SU-DHL-6 (cell line): ENCODE measurements around the gene MLST8.

Experiments used
- H2AFZ ChIP-seq: fragments of 200-600 bp; sonication (generic); 2 replicates; pipeline ENCODE4 v1.6.1; 2014; ENCODE audit warnings: low read depth, mild to moderate bottlenecking, moderate library complexity, mixed read lengths, antibody characterized with exemption, low read length; ENCODE audit not compliant: severe bottlenecking
- H3F3A ChIP-seq: fragments of 200-600 bp; shearing (Covaris generic); 2 replicates; pipeline ENCODE4 v1.6.0; 2016; ENCODE audit warnings: antibody characterized with exemption, mild to moderate bottlenecking; ENCODE audit not compliant: insufficient read depth
- H3K27ac ChIP-seq: fragments of 200-600 bp; sonication (generic); 2 replicates; pipeline ENCODE4 v1.5.1; 2016; ENCODE audit warnings: low read depth, mild to moderate bottlenecking, low read length, moderate library complexity, mixed read lengths
- H3K27me3 ChIP-seq: fragments of 200-600 bp; sonication (generic), shearing (Covaris generic); 2 replicates; pipeline ENCODE4 v1.6.0; 2014; ENCODE audit warnings: mild to moderate bottlenecking, low read length
- H3K36me3 ChIP-seq: fragments of 200-600 bp; sonication (generic); 2 replicates; pipeline ENCODE4 v1.6.1; 2014; ENCODE audit warnings: mild to moderate bottlenecking, low read length, mixed read lengths
- H3K4me2 ChIP-seq: fragments of 300-600, 200-600 bp; shearing (Covaris generic), sonication (generic); 2 replicates; pipeline ENCODE4 v1.6.0; 2014; ENCODE audit warnings: low read length, low read depth, mild to moderate bottlenecking; ENCODE audit not compliant: poor library complexity, severe bottlenecking
- H3K4me3 ChIP-seq: fragments of 200-600 bp; sonication (generic); 2 replicates; pipeline ENCODE4 v1.5.1; 2014; ENCODE audit warnings: antibody characterized with exemption, low read length, mild to moderate bottlenecking, mixed read lengths; ENCODE audit not compliant: insufficient read depth, poor library complexity, severe bottlenecking
- H3K79me2 ChIP-seq: fragments of 200-600 bp; sonication (generic); 2 replicates; pipeline ENCODE4 v1.6.1; 2014; ENCODE audit warnings: mild to moderate bottlenecking, low read length, moderate library complexity; ENCODE audit not compliant: insufficient read depth
- H3K9ac ChIP-seq: fragments of 200-600 bp; sonication (generic); 2 replicates; pipeline ENCODE4 v1.7.0; 2014; ENCODE audit warnings: mild to moderate bottlenecking, low read length
- H3K9me2 ChIP-seq: fragments of 200-600 bp; sonication (generic); replicated peaks from 2 replicates; pipeline ENCODE4 v1.6.1; 2014; ENCODE audit warnings: low read length; ENCODE audit not compliant: insufficient read depth
- H3K9me3 ChIP-seq: fragments of 200-600 bp; sonication (generic); 2 replicates; pipeline ENCODE4 v1.6.1; 2014; ENCODE audit warnings: low read length, mixed read lengths; ENCODE audit not compliant: insufficient read depth
- H4K20me1 ChIP-seq: fragments of 200-600 bp; sonication (generic); 2 replicates; pipeline ENCODE4 v1.6.1; 2014; ENCODE audit warnings: low read depth, mild to moderate bottlenecking, antibody characterized with exemption, low read length, moderate library complexity, mixed read lengths
- EZH2phosphoT487 ChIP-seq: fragments of 200-600 bp; sonication (generic), shearing (Covaris generic); conservative IDR thresholded peaks from 2 replicates; pipeline ENCODE4 v1.6.1; 2018; ENCODE audit warnings: mild to moderate bottlenecking, antibody characterized with exemption, low read length, moderate library complexity, mixed read lengths
- TF ChIP-seq, protein P1 (sequence below): fragments of 200-600 bp; sonication (generic); IDR thresholded peaks from one replicate; pipeline ENCODE4 v1.5.1; 2017; ENCODE audit warnings: antibody characterized with exemption, mild to moderate bottlenecking, low read length, moderate library complexity; ENCODE audit not compliant: insufficient read depth, poor library complexity, severe bottlenecking

Gene MLST8

DNA sequence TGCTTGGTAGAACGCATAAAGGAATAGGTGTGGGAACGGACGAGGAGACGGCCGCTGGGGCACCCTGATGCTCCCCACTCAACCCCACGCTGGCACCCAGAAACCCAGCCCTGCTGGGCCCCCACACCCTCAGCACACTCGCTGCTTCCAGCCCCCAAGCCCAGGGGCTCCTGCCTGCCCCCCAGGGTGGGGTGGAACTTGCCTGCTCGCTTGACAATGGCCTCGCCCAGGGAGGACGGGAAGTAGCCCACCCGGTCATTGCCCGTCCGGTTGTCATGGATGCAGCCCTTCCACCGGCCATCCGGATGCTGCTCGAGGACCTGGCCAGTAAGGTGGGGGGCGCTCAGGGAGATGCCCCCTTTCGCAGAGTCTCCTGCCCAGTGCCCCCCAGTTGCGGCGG lies 18.7 kb upstream of the MLST8 start:
- H3K4me2 ChIP-seq = no peak overlapping the region
- no peaks in the 10 kb centered on the region for H3K79me2 ChIP-seq
- no peaks in the 10 kb centered on the region; the same call in 1 of the 2 replicates for H4K20me1 ChIP-seq
- H2AFZ ChIP-seq = no peak overlapping the region
- H3K9me3 ChIP-seq = no peaks in the 10 kb centered on the region
- no peaks in the 10 kb centered on the region for H3F3A ChIP-seq
- H3K9me2 ChIP-seq = no peaks in the 10 kb centered on the region
- H3K9ac ChIP-seq = no peak overlapping the region
- no peaks in the 10 kb centered on the region for H3K36me3 ChIP-seq
- TF ChIP-seq, protein P1, sequence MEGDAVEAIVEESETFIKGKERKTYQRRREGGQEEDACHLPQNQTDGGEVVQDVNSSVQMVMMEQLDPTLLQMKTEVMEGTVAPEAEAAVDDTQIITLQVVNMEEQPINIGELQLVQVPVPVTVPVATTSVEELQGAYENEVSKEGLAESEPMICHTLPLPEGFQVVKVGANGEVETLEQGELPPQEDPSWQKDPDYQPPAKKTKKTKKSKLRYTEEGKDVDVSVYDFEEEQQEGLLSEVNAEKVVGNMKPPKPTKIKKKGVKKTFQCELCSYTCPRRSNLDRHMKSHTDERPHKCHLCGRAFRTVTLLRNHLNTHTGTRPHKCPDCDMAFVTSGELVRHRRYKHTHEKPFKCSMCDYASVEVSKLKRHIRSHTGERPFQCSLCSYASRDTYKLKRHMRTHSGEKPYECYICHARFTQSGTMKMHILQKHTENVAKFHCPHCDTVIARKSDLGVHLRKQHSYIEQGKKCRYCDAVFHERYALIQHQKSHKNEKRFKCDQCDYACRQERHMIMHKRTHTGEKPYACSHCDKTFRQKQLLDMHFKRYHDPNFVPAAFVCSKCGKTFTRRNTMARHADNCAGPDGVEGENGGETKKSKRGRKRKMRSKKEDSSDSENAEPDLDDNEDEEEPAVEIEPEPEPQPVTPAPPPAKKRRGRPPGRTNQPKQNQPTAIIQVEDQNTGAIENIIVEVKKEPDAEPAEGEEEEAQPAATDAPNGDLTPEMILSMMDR = no peak
- TF ChIP-seq EZH2phosphoT487 = no peak
- no peaks in the 10 kb centered on the region for H3K27me3 ChIP-seq
- H3K27ac ChIP-seq = no peak overlapping the region
- no peak overlapping the region for H3K4me3 ChIP-seq

DNA sequence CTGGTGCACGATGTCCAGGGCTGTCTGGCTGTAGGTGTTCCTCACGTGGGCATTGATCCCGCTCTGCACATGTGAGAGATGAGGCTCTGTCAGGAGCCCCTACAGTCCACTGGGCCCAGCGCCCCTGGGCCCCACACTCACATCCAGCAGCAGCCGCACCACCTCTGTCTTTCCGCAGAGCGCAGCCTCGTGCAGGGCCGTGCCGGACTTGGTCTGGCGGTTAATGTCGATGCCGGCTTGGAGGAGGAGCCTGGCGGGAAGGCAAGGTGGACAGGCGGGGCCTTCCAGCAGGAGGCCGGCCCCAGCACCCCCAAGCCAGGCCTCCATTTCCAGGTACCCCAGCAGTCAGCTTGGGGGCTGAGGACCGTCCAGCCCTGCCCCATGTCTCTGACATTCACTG lies 18.0 kb upstream of the MLST8 start:
- Histone ChIP-seq H3K9me3 (no peaks in the 10 kb centered on the region), H3K9ac (no peak overlapping the region), H3K79me2 (no peaks in the 10 kb centered on the region), H3K4me3 (no peak overlapping the region), H2AFZ (no peak overlapping the region), H3K27me3 (no peaks in the 10 kb centered on the region), H3K36me3 (no peaks in the 10 kb centered on the region), H3K9me2 (no peaks in the 10 kb centered on the region), H3F3A (no peaks in the 10 kb centered on the region), H3K4me2 (no peak overlapping the region), H3K27ac (no peak overlapping the region), H4K20me1 (no peaks in the 10 kb centered on the region; the same call in 1 of the 2 replicates)
- TF ChIP-seq, protein P1 = no peak
- TF ChIP-seq EZH2phosphoT487 = no peak

DNA sequence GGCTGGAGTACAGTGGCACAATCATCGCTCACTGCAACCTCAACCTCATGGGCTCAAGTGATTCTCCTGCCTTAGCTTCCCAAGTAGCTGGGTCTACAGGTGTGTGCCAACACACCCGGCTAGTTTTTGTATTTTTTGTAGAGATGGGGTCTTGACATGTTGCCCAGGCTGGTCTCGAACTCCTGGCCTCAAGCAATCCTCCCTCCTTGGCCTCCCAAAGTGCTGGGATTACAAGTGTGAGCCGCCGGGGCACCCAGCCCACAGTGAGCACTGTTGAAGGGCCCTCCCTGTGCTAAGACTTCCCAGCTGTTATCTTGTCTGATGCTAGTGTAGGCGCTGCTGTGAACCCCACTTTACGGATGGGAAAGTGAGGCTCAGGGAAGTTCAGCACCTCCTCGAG lies 16.9 kb upstream of the MLST8 start:
- H2AFZ ChIP-seq = no peak overlapping the region
- no peak overlapping the region for H3K27ac ChIP-seq
- H3K27me3 ChIP-seq = no peaks in the 10 kb centered on the region
- no peaks in the 10 kb centered on the region for H3F3A ChIP-seq
- no peak overlapping the region for H3K4me3 ChIP-seq
- no peaks in the 10 kb centered on the region for H3K36me3 ChIP-seq
- no peak overlapping the region for H3K4me2 ChIP-seq
- no peaks in the 10 kb centered on the region for H3K9me3 ChIP-seq
- no peaks in the 10 kb centered on the region; the same call in 1 of the 2 replicates for H4K20me1 ChIP-seq
- TF ChIP-seq, protein P1 = no peak
- TF ChIP-seq EZH2phosphoT487 = no peak
- H3K9me2 ChIP-seq = no peaks in the 10 kb centered on the region
- no peaks in the 10 kb centered on the region for H3K79me2 ChIP-seq
- no peak overlapping the region for H3K9ac ChIP-seq
